Activated CD8-positive, alpha-beta memory T cell treated with anti-CD3 and anti-CD28 coated beads, Interleukin-2, amount 10 ng/mL, durations not matched to agents 7 days and 5 days (primary cell): Measurements from ENCODE around the gene RPL26. TPM values are rescaled to one million over a fixed set of nuclear protein-coding genes. Genes with fewer than 3 reads are reported as not detected.
A peak's percentile ranks its signal among the peaks of the same experiment; 100 is the strongest.
"Not testable (repeated sequence)": the region's sequence is repeated elsewhere in the genome, so short reads cannot be mapped to it uniquely, and the experiment has no call there.

Experiments
- ATAC-seq: fragments of 150-1000 bp; cut with Tn5 transposase; one replicate; pipeline ENCODE4 v1.10.0; 2021; ENCODE audit warnings: moderate library complexity
- CTCF ChIA-PET: fragments of 350-600 bp; sonication (Branson Sonifier 250); formaldehyde crosslinking; loops from one replicate; lab custom pipeline; 2021; ENCODE audit warnings: antibody characterized with exemption; lab: Charles Lee
- DNase-seq: peaks from one replicate; pipeline ENCODE4 v3.0.0-alpha.2; 2020
- H3K27ac Mint-ChIP-seq: one replicate; pipeline ENCODE4 v1.8.0; 2021; ENCODE audit warnings: mild to moderate bottlenecking, mixed read lengths
- H3K27me3 Mint-ChIP-seq: one replicate; pipeline ENCODE4 v1.8.0; 2021; ENCODE audit warnings: mixed read lengths
- H3K36me3 Mint-ChIP-seq: one replicate; pipeline ENCODE4 v1.8.0; 2021; ENCODE audit warnings: mild to moderate bottlenecking, mixed read lengths
- H3K4me1 Mint-ChIP-seq: one replicate; pipeline ENCODE4 v1.8.0; 2021; ENCODE audit warnings: mixed read lengths
- H3K4me3 Mint-ChIP-seq: one replicate; pipeline ENCODE4 v1.8.0; 2021; ENCODE audit warnings: mild to moderate bottlenecking, moderate library complexity, mixed read lengths
- H3K9me3 Mint-ChIP-seq: one replicate; pipeline ENCODE4 v1.8.0; 2022; ENCODE audit warnings: low read depth, mixed read lengths
- total RNA-seq, 2 experiments: library from RNA; stranded (reverse); gene quantifications; one replicate each; pipeline ENCODE4 v1.2.3, GENCODE V29; 2021

RPL26 gene
- total RNA-seq, 2 experiments from 2014 or later, result 1,612 to 1,903 TPM

GRCh38 chr17:8409966-8410882 lies 27.2 kb upstream of the RPL26 start:
- CTCF ChIA-PET, result interaction anchor here (0.6 to 2.6 kb wide), 32 partner anchors 8 to 376 kb away, joined by 3 to 24 read pairs (median 4); partner anchors contain the start of genes KRABD2, NDEL1 and RNF222
- peak; percentile 83 for DNase-seq
- no peak overlapping the region for H3K27ac Mint-ChIP-seq
- no peak overlapping the region for H3K4me3 Mint-ChIP-seq
- H3K27me3 Mint-ChIP-seq, result peaks cover 38% of the 10 kb centered on the region
- H3K9me3 Mint-ChIP-seq, result no peaks in the 10 kb centered on the region
- peak; percentile 86 for ATAC-seq
- no peaks in the 10 kb centered on the region for H3K36me3 Mint-ChIP-seq
- peaks cover 32% of the 10 kb centered on the region for H3K4me1 Mint-ChIP-seq

GRCh38 chr17:8408371-8408770 lies 25.4 kb upstream of the RPL26 start:
- no peaks in the 10 kb centered on the region for H3K9me3 Mint-ChIP-seq
- H3K4me1 Mint-ChIP-seq, result peaks cover 28% of the 10 kb centered on the region
- DNase-seq (no peak), ATAC-seq (no peak)
- H3K36me3 Mint-ChIP-seq, result no peaks in the 10 kb centered on the region
- CTCF ChIA-PET, result interaction anchor here (2.1 kb wide), 1 partner anchor 338 kb away, joined by 10 read pairs; no protein-coding TSS in a partner anchor
- peaks cover 29% of the 10 kb centered on the region for H3K27me3 Mint-ChIP-seq
- H3K4me3 Mint-ChIP-seq, result no peak overlapping the region
- H3K27ac Mint-ChIP-seq, result no peak overlapping the region

- CTCF ChIA-PET, result interaction anchor here (0.6 to 1.4 kb wide), 3 partner anchors 16 to 199 kb away, joined by 3 to 6 read pairs (median 3); no protein-coding TSS in a partner anchor
- peaks cover 22% of the 10 kb centered on the region for H3K27me3 Mint-ChIP-seq
- H3K36me3 Mint-ChIP-seq, result no peaks in the 10 kb centered on the region
- DNase-seq, result no peak
- H3K4me1 Mint-ChIP-seq, result peaks cover 12% of the 10 kb centered on the region
- ATAC-seq, result no peak
- no peaks in the 10 kb centered on the region for H3K9me3 Mint-ChIP-seq
- H3K4me3 Mint-ChIP-seq, result no peak overlapping the region
- no peak overlapping the region for H3K27ac Mint-ChIP-seq
These were observed 23.2 kb upstream of the RPL26 start for GRCh38 chr17:8406174-8406573.

- ATAC-seq, result no peak
- peaks cover 12% of the 10 kb centered on the region for H3K4me1 Mint-ChIP-seq
- H3K27me3 Mint-ChIP-seq, result peaks cover 23% of the 10 kb centered on the region
- no peak overlapping the region for H3K4me3 Mint-ChIP-seq
- DNase-seq, result no peak
- CTCF ChIA-PET, result interaction anchor here (1.3 to 1.4 kb wide), 2 partner anchors 16 to 19 kb away, joined by 3 to 6 read pairs; no protein-coding TSS in a partner anchor
- no peaks in the 10 kb centered on the region for H3K36me3 Mint-ChIP-seq
- no peaks in the 10 kb centered on the region for H3K9me3 Mint-ChIP-seq
- no peak overlapping the region for H3K27ac Mint-ChIP-seq
These were observed 22.6 kb upstream of the RPL26 start for GRCh38 chr17:8405499-8406016.

- no peak overlapping the region for H3K4me3 Mint-ChIP-seq
- ATAC-seq (no peak), DNase-seq (no peak)
- no peaks in the 10 kb centered on the region for H3K36me3 Mint-ChIP-seq
- no peak overlapping the region for H3K27ac Mint-ChIP-seq
- CTCF ChIA-PET, result no interaction called here
- H3K4me1 Mint-ChIP-seq, result peaks cover under 1% of the 10 kb centered on the region
- no peaks in the 10 kb centered on the region for H3K9me3 Mint-ChIP-seq
- H3K27me3 Mint-ChIP-seq, result peaks cover 25% of the 10 kb centered on the region
These were observed 20.0 kb upstream of the RPL26 start for GRCh38 chr17:8402921-8403536.

- no peak for ATAC-seq
- H3K4me1 Mint-ChIP-seq, result no peaks in the 10 kb centered on the region
- DNase-seq, result no peak
- H3K4me3 Mint-ChIP-seq, result no peak overlapping the region
- no peaks in the 10 kb centered on the region for H3K9me3 Mint-ChIP-seq
- no peak overlapping the region for H3K27ac Mint-ChIP-seq
- CTCF ChIA-PET, result no interaction called here
- H3K36me3 Mint-ChIP-seq, result no peaks in the 10 kb centered on the region
- peaks cover 32% of the 10 kb centered on the region for H3K27me3 Mint-ChIP-seq
These were observed 18.1 kb upstream of the RPL26 start for GRCh38 chr17:8401107-8401506.

- ATAC-seq, result no peak
- H3K27ac Mint-ChIP-seq, result no peak overlapping the region
- H3K36me3 Mint-ChIP-seq, result peaks cover 2% of the 10 kb centered on the region
- no peaks in the 10 kb centered on the region for H3K9me3 Mint-ChIP-seq
- H3K4me1 Mint-ChIP-seq, result peaks cover 2% of the 10 kb centered on the region
- H3K4me3 Mint-ChIP-seq, result no peak overlapping the region
- peaks cover 44% of the 10 kb centered on the region for H3K27me3 Mint-ChIP-seq
- CTCF ChIA-PET, result interaction anchor here (0.8 kb wide), 1 partner anchor 11 kb away, joined by 3 read pairs; no protein-coding TSS in a partner anchor
- no peak for DNase-seq
These were observed 16.0 kb upstream of the RPL26 start for GRCh38 chr17:8398980-8399379.

GRCh38 chr17:8397636-8398035 lies 14.6 kb upstream of the RPL26 start, which contains the start of gene RNF222:
Gene RNF222, minus strand, starts transcription at chr17:8397827. Its CDS starts 4,366 bp downstream, at chr17:8393461.
- H3K4me1 Mint-ChIP-seq, result peaks cover 12% of the 10 kb centered on the region
- H3K9me3 Mint-ChIP-seq, result no peaks in the 10 kb centered on the region
- no peak within 1 kb of the TSS for H3K4me3 Mint-ChIP-seq
- ATAC-seq (no peak), DNase-seq (no peak)
- CTCF ChIA-PET, result interaction anchor here (0.7 to 1.1 kb wide), 2 partner anchors 12 to 14 kb away, joined by 3 read pairs; no protein-coding TSS in a partner anchor
- peaks cover 43% of the 10 kb centered on the region for H3K27me3 Mint-ChIP-seq
- H3K27ac Mint-ChIP-seq, result no peak within 1 kb of the TSS
- H3K36me3 Mint-ChIP-seq, result peaks cover 2% of the 10 kb centered on the region

GRCh38 chr17:8394497-8394896 lies 11.5 kb upstream of the RPL26 start:
- not testable (repeated sequence) for H3K27ac Mint-ChIP-seq, ATAC-seq, DNase-seq, H3K36me3 Mint-ChIP-seq, H3K4me3 Mint-ChIP-seq, H3K9me3 Mint-ChIP-seq
- peaks cover 26% of the 10 kb centered on the region for H3K27me3 Mint-ChIP-seq
- CTCF ChIA-PET, result interaction anchor here (0.7 to 4.7 kb wide), 4 partner anchors 12 to 351 kb away, joined by 3 to 41 read pairs (median 8); partner anchors contain the start of genes KRABD2 and RPL26
- peaks cover 12% of the 10 kb centered on the region for H3K4me1 Mint-ChIP-seq

GRCh38 chr17:8393470-8394231 lies 10.7 kb upstream of the RPL26 start:
- Mint-ChIP-seq H3K27me3 (peaks cover 24% of the 10 kb centered on the region), H3K27ac (peak overlapping the region; percentile 94), H3K4me1 (peaks cover 12% of the 10 kb centered on the region), H3K36me3 (peaks cover 2% of the 10 kb centered on the region), H3K4me3 (no peak overlapping the region), H3K9me3 (no peaks in the 10 kb centered on the region)
- peak; percentile 80 for DNase-seq
- peak; percentile 94 for ATAC-seq
- CTCF ChIA-PET, result interaction anchor here (0.7 to 4.7 kb wide), 5 partner anchors 11 to 352 kb away, joined by 3 to 41 read pairs (median 4); partner anchors contain the start of genes KRABD2 and RPL26

- no peaks in the 10 kb centered on the region for H3K9me3 Mint-ChIP-seq
- H3K27me3 Mint-ChIP-seq, result peaks cover 18% of the 10 kb centered on the region
- H3K27ac Mint-ChIP-seq, result peak overlapping the region; percentile 94
- DNase-seq (no peak), ATAC-seq (no peak)
- H3K4me3 Mint-ChIP-seq, result no peak overlapping the region
- H3K36me3 Mint-ChIP-seq, result peaks cover 2% of the 10 kb centered on the region
- peaks cover 19% of the 10 kb centered on the region for H3K4me1 Mint-ChIP-seq
- CTCF ChIA-PET, result interaction anchor here (0.6 to 4.7 kb wide), 3 partner anchors 10 to 600 kb away, joined by 3 to 41 read pairs (median 4); partner anchors contain the start of gene RPL26
These were observed 9.9 kb upstream of the RPL26 start for GRCh38 chr17:8392674-8393469.

- Mint-ChIP-seq H3K36me3 (peaks cover 2% of the 10 kb centered on the region), H3K9me3 (no peaks in the 10 kb centered on the region), H3K4me3 (no peak overlapping the region), H3K27ac (no peak overlapping the region), H3K4me1 (peaks cover 23% of the 10 kb centered on the region), H3K27me3 (peaks cover 13% of the 10 kb centered on the region)
- ATAC-seq (no peak), DNase-seq (no peak)
- CTCF ChIA-PET, result interaction anchor here (4.7 kb wide), 1 partner anchor 9 kb away, joined by 41 read pairs; the partner anchor contains the start of gene RPL26
These were observed 9.3 kb upstream of the RPL26 start for GRCh38 chr17:8392274-8392673.
